ENCODE data around the gene MRPL55. TPM values are rescaled to one million over a fixed set of nuclear protein-coding genes. Genes with fewer than 3 reads are reported as not detected.
A peak's percentile ranks its signal among the peaks of the same experiment; 100 is the strongest.

MRPL55 gene
- total RNA-seq, 1 donor from 2014 or later, result 47.5 TPM

DNA sequence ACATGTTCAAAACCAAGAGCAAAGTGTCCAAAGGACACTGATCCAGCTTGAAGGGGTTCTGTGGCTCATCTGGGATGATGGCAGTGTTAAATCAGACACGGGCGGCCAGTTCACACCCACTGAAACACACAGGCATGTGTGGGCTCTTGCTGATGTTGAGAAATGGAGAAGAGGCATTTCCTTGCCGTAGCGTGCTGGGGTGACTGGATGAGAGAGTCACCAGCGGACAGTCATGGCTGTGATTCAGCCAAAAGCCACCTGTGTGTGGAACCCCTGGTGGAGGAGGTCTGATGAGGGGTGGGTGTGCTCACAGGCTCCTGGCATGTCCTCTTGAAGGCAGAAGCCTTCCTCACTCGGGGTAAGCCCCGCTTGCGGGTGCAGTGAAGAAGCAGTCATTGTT, 13.2 kb downstream of the MRPL55 start:
- TF ChIP-seq, protein P1, sequence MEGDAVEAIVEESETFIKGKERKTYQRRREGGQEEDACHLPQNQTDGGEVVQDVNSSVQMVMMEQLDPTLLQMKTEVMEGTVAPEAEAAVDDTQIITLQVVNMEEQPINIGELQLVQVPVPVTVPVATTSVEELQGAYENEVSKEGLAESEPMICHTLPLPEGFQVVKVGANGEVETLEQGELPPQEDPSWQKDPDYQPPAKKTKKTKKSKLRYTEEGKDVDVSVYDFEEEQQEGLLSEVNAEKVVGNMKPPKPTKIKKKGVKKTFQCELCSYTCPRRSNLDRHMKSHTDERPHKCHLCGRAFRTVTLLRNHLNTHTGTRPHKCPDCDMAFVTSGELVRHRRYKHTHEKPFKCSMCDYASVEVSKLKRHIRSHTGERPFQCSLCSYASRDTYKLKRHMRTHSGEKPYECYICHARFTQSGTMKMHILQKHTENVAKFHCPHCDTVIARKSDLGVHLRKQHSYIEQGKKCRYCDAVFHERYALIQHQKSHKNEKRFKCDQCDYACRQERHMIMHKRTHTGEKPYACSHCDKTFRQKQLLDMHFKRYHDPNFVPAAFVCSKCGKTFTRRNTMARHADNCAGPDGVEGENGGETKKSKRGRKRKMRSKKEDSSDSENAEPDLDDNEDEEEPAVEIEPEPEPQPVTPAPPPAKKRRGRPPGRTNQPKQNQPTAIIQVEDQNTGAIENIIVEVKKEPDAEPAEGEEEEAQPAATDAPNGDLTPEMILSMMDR (IDR thresholded peaks at IDR 0.05; ENCODE audit: unreplicated experiment), result no peak
- H3K27ac Mint-ChIP-seq (ENCODE audit: unreplicated experiment), result peak overlapping the region; percentile 25
- H3K4me3 Mint-ChIP-seq (ENCODE audit: unreplicated experiment), result no peak overlapping the region
- H3K9me3 Mint-ChIP-seq (ENCODE audit: unreplicated experiment), result no peaks in the 10 kb centered on the region
- H3K4me1 Mint-ChIP-seq (ENCODE audit: unreplicated experiment), result peaks cover 28% of the 10 kb centered on the region
- peaks cover 13% of the 10 kb centered on the region for H3K27me3 Mint-ChIP-seq (ENCODE audit: unreplicated experiment)
- DNase-seq (ENCODE audit: low spot score), result no peak
- H3K36me3 Mint-ChIP-seq (ENCODE audit: low read depth, unreplicated experiment), result peaks cover 31% of the 10 kb centered on the region

DNA sequence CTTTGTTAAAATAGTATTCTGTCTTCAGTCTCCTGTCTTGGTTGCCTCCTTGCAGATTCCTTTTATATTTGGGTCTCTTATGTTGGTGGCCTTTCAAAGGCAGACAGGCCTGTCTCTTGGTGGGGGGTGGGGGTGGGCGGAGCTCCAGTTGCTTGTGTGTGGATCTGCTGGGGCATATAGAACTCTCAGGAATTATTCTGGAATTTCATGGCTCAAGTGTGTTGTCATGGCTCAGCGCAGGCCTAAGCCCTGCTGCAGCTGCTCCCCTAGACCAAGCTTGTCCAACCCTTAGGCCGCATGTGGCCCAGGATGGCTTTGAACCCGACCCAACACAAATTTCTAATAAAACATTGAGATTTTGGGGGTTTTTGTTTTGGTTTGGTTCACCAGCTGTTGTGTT, 13.9 kb downstream of the MRPL55 start:
- no peak for DNase-seq (ENCODE audit: low spot score)
- peaks cover 31% of the 10 kb centered on the region for H3K36me3 Mint-ChIP-seq (ENCODE audit: low read depth, unreplicated experiment)
- no peak overlapping the region for H3K27ac Mint-ChIP-seq (ENCODE audit: unreplicated experiment)
- TF ChIP-seq, protein P1 (IDR thresholded peaks at IDR 0.05; ENCODE audit: unreplicated experiment), result no peak
- peaks cover 12% of the 10 kb centered on the region for H3K27me3 Mint-ChIP-seq (ENCODE audit: unreplicated experiment)
- H3K4me3 Mint-ChIP-seq (ENCODE audit: unreplicated experiment), result peak overlapping the region; percentile 24
- H3K9me3 Mint-ChIP-seq (ENCODE audit: unreplicated experiment), result no peaks in the 10 kb centered on the region
- H3K4me1 Mint-ChIP-seq (ENCODE audit: unreplicated experiment), result peaks cover 33% of the 10 kb centered on the region

DNA sequence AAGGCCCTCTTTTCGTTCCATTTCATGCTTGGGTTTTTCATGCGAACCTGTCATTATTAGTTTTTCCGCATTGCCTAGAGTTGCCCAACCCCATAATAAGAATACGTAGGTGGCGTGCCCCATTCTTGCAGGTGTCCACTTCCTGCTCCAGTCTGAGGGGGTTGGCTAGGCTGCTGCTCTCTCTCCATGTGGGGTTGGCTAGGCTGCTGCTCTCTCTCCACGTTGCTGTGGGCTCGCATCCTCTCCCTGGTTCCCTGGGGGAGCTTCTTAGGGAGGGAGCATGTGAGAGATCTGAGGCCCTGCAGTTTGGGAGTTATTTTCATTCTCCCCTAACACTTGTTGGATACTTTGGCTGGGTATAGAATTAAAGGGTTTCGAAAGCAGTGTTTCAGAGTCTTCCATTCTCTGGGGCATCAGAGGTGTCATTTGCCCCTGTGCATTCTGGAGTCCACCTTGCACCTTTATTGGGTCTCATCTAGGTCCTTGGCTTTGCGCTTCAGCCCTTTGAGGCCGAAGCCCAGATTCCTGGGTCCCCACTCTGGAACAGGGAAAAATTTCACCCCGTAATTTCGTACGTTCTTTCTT, 14.6 kb downstream of the MRPL55 start:
- H3K27me3 Mint-ChIP-seq (ENCODE audit: unreplicated experiment), result peaks cover 15% of the 10 kb centered on the region
- no peak overlapping the region for H3K27ac Mint-ChIP-seq (ENCODE audit: unreplicated experiment)
- peak overlapping the region; percentile 24 for H3K4me3 Mint-ChIP-seq (ENCODE audit: unreplicated experiment)
- peaks cover 30% of the 10 kb centered on the region for H3K36me3 Mint-ChIP-seq (ENCODE audit: low read depth, unreplicated experiment)
- H3K9me3 Mint-ChIP-seq (ENCODE audit: unreplicated experiment), result no peaks in the 10 kb centered on the region
- DNase-seq (ENCODE audit: low spot score), result no peak
- H3K4me1 Mint-ChIP-seq (ENCODE audit: unreplicated experiment), result peaks cover 37% of the 10 kb centered on the region
- TF ChIP-seq, protein P1 (IDR thresholded peaks at IDR 0.05; ENCODE audit: unreplicated experiment), result no peak

DNA sequence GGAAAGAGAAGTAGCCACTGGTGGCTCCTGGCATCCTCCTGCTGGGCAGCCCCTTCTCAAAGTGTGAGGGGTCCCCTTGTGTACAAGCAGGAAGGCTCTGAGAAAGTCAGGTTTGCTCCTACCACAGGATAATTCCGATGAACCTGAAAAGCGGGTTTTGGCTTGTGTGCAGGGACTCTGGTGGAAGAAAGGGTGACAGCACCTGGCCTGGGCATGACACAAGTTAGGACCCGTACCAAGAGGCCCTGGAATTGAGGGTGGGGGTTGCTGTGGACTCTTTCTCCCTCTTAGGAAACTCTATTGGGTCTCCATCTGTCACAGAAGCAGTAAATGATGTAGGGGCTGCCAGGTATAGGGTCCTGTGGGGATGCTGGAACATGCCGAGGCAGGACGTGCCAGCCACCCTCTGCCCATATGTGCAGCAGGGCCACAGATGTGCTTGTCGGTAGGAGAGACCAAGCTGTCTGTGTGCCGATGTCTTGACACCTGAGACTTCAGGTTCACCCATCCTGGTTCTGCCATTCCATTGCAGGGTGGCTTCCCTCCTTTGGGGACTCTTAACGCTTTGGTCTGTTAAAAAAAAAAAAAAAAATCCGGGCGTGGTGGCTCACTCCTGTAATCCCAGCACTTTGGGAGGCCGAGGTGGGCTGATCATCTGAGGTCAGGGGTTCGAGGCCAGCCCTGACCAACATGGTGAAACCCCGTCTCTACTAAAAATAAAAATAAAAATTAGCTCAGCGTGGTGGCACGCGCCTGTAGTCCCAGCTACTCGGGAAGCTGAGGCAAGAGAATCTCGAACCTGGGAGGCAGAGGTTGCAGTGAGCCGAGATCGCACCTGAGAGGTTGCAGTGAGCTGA, 15.8 kb downstream of the MRPL55 start:
- Mint-ChIP-seq H3K4me1 (ENCODE audit: unreplicated experiment) (peaks cover 49% of the 10 kb centered on the region), H3K27me3 (ENCODE audit: unreplicated experiment) (peaks cover 19% of the 10 kb centered on the region), H3K9me3 (ENCODE audit: unreplicated experiment) (no peaks in the 10 kb centered on the region), H3K27ac (ENCODE audit: unreplicated experiment) (no peak overlapping the region), H3K4me3 (ENCODE audit: unreplicated experiment) (no peak overlapping the region), H3K36me3 (ENCODE audit: low read depth, unreplicated experiment) (peaks cover 25% of the 10 kb centered on the region)
- DNase-seq (ENCODE audit: low spot score), result no peak
- TF ChIP-seq, protein P1 (IDR thresholded peaks at IDR 0.05; ENCODE audit: unreplicated experiment), result no peak

All from endothelial cell (in vitro differentiated cells).